Erythroblast (primary cell): Measurements from ENCODE around the gene RNPEPL1.

Experiments used
- GATA1 ChIP-seq: IDR thresholded peaks from 2 replicates; pipeline ENCODE4 v1.6.1; 2011; ENCODE audit warnings: low read depth, mild to moderate bottlenecking, control low read depth, low read length, moderate library complexity
- POLR2A ChIP-seq: IDR thresholded peaks from 2 replicates; pipeline ENCODE4 v1.6.1; 2011; ENCODE audit warnings: mild to moderate bottlenecking, low read length

GRCh38 chr2:240519396-240520129 lies 48.7 kb upstream of the RNPEPL1 start:
- TF ChIP-seq POLR2A (no peak), GATA1 (no peak)
